NCI-H146 treated with DMSO at 0.1 percent for 48 hours (cell line): ENCODE measurements around the gene APOBR.
"Not testable (repeated sequence)": the region's sequence is repeated elsewhere in the genome, so short reads cannot be mapped to it uniquely, and the experiment has no call there.

ENCODE experiments used
- DNase-seq: peaks from one replicate; lab custom pipeline; 2025; ENCODE audit not compliant: unreplicated experiment; lab: John Stamatoyannopoulos, UW

APOBR gene

DNA sequence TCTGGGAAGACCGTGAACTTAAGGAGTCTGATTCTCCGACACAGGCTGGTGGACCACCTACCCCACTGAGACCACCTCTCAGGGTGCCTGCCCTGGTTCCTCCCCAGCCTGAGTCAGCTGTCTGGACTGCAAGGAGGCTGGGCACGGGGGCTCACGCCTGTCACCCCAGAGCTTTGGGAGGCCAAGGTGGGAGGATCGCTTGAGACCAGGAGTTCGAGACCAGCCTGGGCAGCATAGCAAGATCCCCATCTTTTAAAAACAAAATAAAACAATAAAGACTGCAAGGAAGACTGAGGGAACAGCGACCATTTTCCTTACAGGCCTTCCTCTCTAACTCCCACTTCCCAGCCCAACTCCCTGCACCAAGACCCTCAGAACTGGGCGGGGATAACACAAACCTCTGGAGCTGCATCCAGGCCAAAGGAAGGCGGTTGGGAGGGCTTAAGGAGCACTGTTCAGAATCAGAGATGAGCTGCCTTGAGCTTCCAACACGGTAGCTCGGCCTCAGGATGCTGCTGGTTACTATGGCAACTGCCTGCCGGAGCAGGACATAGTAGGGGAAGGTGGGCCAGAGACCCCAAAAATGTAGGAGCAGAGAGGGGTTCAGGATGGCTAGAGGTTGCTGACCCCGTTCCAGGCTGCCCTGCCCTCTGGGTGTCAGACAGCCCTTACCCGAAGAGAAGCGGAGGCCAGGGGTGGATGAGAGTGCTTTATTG is 4.4 kb downstream of the APOBR start:
- DNase-seq = no peak

DNA sequence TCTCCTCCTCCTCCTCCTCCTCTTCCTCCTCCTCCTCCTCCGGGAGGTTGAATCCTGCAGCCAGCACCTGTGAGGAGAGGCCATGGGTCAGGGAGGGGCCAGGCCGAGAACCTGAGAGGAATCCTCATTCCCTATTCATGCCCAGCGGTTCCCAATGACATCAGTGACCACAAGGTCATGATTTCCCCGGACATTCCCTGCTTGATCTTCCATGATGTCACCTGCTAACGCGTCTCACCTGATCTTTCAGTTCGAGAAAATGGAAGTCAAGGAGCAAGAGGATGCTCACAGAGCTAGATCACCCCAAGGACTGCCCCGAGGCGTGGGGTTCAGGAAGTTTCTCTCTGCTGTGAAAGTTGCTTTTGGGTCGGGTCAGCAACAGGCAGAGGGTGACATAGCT is 5.4 kb downstream of the APOBR start:
- DNase-seq = no peak

DNA sequence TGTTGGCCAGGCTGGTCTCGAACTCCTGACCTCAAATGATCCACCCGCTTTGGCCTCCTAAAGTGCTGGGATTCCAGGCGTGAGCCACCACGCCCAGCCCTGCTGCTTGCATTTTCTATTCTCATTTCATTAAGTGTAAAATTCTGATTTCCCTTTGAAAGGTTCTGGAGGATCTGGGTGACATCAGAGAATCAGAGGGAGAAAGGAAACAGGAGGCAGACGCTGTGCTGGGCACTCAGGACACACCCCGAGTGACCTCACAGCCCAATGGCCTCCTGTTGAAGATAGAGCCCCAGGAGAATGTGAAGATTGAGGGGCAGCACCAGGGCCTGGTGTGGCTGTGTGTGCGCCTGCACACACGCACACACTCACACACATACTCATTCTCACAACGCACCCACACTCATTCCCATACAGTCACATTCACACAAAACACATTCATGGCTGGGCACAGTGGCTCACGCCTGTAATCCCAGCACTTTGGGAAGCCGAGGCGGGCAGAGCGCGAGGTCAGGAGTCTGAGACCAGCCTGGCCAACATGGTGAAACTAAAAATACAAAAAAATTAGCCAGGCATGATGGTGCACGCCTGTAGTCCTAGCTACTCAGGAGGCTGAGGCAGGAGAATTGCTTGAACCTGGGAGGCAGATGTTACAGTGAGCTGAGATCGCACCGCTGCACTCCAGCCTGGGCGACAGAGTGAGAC is 6.2 kb downstream of the APOBR start:
- not testable (repeated sequence) for DNase-seq

DNA sequence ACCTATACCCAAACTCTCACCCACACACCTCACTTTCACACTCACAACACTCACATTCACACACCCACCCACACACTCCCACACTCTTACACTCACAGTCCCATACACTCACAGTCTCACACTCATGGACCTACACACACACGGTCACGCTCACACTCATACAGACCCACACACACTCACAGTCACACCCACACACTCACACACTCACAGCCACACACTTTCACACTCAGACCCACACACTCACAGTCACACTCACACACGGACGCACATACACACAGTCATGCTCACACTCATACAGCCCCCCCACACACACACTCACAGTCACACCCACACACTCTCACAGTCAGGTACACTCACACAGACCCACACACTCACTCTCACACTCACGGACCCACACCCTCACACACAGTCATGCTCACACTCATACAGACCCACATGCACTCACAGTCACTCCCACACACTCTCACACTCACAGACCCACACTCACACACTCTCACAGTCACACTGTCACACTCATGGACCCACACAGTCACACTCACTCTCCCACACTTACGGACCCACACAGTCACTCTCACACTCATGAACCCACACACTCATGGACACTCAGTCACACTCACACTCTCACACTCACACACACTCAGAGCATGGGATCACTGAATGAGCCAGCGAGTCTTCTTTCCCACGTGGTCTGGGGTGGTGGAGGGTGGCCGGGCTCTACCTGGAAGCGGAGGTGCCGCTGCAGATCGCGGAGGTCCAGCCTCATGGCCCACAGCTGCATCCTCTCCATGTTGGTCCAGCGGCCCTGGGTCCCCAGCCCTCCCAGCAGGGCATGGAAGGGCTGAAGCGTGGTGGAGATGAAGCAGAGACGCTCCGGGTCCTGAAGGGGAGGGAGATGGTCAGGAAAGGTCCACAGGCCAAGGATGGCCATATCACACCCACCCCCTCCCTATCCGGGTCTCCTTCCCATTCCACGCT is 7.1 kb downstream of the APOBR start:
- no peak for DNase-seq

DNA sequence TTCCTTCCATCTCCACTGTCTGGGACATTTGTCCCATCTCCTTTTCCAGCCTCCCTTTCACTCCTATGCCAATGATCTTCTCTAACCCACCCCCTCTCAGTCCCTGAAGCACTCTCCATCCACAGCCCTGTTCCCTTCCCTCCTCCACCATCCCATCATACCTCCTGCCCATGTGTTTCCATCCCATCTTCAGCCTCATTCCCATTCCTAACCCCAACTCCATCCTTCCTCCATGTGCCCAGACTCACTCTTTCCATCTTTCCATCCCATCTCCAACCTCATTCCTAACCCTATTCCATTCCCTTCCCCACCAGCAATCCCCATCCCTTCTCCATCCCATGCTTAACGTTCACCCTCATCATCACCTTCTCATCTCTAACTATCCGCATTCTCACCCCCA is 7.8 kb downstream of the APOBR start:
- DNase-seq = no peak

DNA sequence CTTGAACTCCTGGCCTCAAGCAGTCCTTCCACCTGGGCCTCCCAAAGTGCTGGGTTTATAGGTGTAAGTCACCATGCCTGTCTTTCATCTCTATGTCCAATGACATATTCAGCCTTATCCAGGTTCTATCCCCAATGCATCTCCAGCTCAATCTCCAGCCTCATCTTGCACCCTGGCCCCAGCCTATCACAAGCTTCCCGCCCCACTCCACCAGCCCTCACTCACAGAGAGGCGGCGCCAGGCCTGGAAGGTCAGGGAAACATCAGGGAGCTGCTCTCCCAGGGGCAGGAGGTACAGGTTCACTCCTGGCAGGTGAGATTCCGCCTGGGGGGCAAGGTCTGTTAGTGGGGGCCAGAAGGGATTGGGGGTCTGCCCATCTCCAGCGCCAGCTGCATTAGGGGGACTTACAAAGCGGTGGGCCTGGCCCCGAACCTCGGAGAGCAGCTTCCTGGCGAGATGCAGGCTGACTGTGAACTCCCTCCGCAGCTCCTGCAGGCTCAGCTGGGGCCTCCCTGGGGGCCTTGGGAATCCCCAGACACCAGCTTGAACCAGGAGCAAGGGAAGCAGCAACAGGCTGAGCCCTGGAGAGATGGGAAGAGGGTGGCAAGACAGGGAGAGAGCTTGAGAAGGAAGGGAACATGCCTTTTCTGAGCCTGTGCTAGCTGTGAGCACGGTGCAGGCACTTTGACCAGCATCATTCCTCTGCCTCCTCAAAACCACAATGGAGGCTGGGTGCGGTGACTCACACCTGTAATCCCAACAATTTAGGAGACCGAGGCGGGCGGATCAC is 9.2 kb downstream of the APOBR start:
- DNase-seq = no peak

DNA sequence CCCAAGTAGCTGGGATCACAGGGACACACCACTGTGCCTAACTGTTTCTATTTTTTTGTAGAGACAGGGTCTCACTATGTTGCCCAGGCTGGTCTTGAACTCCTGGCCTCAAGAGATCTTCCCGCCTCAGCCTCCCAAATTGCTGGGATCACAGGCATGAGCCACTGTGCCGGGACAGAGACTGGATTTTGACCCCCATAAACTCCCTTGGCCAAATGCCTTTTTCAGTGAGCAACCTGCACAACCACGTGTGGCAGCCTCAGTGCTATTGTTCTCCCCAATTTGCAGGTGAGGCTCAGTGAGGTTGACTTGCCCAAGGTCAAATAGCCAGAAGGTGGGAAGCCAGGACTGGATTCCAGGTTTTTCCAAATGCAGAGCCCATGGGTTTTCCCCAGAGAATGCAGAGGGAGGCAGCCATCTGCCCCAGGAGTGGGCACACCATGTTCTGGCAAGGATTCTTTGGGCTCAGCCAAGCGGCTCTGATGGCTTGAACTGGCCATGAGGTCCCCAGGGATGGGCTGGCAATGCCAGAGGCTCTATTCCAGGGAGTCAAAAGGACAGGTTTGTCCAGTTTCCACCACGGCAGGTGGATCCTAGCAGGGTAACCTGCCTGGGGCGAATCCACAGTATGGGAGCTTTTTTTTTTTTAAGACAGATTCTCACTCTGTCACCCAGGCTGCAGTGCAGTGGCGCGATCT is 10.4 kb downstream of the APOBR start:
- DNase-seq = peak; percentile 46

DNA sequence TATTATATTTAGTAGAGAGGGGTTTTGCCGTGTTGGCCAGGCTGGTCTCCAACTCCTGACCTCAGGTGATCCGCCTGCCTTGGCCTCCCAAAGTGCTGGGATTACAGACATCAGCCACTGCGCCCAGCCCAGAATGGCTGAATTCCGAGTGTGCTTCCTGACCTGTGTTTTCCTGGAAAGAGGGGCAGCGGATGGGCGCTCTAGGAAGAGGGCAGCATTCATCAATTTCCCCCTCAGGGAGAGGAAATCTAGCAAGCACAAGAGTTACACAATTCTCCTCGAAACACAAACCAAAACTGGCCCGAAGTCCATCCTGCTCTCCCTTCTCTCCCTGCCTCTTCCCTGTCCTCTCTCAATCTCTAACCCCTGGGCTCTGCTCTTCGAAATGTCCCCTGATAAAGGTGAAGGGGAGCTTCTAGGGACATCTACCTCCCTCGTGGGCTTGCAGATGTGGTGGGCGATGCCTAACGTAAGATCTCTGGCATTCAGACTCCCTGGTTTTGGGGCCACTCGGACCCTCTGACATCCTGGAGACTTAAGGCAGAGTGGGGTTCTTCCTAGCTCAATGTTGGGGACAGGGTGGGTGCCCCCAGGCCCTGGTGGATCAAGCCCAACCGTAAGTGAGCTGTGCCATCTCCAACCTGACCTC is 11.2 kb downstream of the APOBR start:
- no peak for DNase-seq

DNA sequence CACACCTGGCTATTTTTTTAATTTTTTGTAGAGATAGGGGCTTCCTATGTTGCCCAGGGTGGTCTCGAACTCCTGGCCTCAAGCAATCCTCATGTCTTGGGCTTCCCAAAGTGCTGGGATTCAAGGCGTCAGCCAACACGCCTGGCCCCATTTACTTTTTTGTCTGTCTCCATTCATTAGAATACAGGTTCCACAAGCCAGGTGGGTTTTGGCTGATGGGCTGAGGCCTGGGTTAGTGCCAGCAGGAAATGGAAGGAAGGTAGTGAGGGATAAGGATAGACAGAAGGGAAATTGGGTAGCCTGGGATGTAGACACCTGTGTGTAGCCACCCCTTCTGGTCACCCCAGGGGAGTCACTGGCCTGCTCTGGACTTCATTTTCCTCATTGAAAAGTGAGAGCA is 16.6 kb downstream of the APOBR start:
- DNase-seq = no peak

DNA sequence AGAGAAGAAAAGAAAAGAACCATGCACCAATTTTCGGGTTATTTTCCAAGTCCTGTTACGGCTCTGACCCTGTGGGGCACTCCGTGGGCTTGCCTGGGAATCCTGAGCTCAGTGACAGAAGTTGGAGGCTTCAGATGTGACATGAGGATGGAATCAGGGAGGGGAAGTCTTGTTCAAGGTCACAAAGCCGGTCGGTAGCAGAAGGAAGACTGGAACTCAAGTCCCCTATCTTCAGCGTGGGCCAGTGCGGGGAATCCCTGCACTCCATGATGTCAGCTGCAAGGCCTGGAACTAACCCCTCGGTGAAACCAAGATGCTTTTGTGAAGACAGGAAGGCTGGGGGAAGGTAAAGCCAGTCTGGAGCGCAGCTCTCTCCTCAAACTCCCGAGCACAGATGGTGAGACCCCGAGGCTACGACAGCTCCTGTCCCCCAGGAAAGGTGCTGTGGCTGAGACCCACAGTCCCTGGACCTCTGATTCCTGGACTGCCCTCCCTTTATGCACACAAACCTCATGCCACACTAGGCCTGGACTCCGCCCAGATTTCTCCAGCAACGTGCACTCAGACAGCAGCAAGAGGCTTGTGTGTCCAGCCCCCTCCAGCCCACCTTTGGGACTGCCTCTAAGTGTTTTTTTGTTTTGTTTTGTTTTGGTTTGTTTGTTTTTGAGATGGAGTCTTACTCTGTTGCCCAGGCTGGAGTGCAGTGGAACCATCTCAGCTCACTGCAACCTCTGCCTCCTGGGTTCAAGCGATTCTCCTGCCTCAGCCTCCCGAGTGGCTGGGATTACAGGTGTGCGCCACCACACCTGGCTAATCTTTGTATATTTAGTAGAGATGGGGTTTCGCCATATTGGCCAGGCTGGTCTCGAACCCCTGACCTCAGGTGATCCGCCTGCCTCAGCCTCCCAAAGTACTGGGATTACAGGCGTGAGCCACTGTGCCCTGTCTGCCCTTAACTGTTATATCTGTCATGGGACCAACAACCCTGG is 17.7 kb downstream of the APOBR start:
- no peak for DNase-seq

DNA sequence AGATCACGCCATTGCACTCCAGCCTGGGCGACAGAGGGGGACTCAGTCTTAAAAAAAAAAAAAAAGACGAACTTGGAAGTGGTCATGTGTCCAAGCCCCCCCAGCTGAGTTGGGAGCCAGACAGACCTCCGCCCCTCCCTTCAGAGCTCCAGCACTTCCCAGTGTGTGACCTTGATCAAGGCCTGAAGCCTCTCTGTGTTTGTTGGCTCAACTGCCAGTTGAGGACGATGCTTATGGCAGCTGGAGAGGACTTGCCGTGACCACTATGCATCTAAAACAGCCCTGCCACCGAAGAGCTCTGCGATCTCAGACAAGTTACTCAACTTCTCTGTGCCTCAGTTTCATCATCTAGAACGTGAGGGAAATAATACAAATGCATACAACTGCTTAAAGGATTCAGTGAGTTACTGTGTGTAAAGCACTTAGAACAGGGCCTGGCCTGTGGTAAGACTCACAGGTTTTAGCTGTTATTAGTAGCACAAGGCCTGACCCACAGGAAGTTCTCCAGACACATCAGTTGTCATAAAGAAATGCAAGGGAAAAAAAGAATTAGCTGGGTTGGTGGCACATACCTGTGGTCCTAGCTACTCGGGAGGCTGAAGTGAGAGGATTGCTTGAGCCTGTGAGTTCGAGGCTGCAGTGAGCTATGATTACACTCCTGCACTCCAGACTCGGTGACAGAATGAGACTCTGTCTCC is 19.2 kb downstream of the APOBR start:
- DNase-seq = no peak

DNA sequence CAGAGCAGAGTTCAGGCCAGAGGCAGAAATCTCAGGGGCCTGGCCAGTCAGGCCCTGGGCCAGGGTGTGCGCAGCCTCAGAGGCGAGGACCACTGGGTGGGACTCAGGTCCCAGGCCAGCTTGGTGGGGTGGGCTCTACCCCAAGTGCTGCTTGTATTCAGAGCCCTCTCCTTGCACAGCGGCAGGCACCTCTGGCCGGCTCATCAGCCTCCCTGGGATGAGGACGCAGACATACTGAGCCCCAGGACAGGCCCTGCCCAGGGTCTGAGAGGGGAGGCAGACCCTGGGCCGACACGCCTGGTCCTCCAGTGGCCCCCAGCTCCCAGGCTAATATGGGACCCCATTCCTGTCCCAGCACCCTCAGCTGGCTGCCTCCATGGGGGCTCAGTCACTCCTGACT is 19.8 kb downstream of the APOBR start:
- DNase-seq = no peak

DNA sequence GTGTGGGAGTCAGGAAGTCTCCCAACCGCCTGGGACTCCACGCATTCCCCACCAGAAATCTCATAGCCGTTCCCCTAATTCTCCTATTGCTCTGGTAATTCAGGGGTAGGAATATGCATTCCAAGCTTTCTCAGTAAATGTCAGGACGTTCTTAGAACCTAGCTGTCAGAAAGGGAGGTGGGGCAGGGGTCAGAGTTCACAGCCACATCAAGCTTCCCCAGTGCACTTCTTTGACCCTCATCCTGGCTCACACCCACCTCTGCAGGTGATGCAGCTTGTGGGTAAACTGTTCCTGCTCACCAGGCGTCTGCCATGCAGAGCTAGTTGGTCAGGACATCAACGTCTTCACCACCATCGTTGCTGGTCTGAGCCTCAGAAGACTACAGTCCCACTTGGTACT is 26.2 kb downstream of the APOBR start:
- no peak for DNase-seq

DNA sequence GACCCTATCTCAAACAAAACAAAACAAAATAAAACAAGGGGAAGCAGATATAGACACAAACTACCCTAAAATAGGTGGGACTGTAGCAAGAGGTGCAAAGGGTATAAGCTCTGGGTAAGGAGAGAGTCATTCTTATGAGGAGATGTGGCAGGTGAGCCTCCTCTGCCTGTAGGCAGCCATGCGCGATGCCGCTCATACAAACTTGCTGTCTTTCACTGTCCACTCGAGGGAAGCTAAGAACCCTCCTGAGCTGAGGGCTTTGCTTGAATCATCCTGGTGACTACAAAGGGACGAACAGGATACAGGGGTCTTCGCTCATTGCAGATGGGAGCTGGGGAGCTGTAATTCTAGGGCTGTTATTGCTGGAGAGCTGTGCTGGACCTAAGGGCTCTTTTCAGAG is 27.0 kb downstream of the APOBR start:
- DNase-seq = no peak

DNA sequence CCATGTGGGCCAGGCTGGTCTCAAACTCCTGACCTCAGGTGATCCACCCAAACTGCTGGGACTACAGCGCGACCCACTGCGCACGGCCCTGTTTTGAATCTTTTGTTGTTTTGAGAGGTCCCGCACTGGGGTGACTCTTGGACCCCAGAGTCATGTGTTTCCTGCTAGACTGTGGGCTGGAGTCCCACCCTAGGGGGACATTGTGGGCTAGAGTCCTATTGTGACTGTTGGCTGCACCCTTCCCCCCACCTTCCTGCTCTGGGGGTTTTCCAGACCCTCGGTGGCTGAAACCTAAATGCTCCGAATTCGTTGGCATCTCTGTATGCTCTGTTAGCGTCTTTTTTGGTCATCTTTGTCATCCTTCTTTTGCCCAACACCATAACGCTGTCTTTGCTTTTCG is 28.3 kb downstream of the APOBR start:
- DNase-seq = no peak

DNA sequence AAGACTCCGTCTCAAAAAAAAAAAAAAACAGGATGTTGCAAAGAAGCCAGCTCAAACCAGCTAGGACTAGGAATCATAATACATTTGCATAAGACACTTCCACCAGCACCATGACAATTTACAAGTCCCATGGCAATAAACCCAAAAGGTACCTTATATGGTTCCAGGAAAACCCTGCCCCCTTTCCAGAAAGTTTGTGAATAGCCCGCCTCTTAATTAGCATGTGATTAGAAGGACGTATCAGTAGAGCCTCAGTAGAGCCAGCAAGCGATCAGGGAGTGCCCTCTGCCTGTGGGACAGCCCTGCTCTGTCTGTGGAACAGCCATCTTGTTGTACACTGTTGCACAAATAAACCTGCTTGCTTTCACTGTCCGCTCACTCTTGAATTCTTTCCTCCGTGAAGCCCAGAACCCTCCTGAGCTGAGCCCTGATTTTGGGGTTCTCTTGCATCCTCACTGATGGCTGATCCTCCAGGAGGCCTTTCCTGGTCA is 30.3 kb downstream of the APOBR start:
- DNase-seq = no peak

DNA sequence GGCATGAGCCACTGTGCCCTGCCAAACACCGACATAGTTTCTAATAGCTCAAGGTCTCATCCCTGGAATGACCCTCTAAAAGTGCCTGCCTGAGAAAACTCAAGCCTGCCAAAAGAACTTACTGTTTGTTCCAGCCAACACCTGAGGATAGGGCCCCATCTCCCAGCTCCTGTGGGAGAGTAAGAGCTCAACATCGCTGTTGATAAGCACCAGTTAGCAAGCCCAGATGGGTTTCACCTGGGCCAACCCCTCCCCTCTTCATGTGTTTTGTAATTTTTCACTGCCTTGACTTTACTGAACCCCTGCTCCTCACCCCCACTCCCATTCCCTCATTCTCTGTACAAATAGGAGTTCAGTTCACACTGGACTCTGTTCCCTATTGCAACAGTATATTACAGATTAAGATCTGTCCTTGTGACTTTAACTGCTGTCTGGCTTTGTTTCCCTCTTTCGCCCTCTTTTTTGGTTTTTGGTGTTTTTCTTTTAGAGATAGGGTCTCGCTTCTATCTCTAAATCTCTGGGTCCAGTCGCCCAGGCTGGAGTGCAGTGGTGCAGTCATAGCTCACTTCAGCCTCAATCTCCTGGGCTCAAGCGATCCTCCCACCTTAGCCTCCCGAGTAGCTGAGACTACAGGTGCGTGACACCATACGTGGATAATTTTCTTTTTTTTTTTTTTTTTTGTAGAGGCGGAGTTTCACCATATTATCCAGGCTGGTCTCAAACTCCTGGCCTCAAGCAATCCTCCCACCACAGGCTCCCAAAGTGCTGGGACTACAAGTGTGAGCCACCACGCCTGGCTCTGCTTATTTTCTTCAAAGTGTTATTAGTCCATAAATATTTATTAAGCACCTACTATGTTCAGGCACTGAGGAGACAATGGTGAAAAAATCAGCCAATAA is 32.0 kb downstream of the APOBR start:
- no peak for DNase-seq
